ENCODE results near the gene SELENOW.
"Not testable (repeated sequence)": the region's sequence is repeated elsewhere in the genome, so short reads cannot be mapped to it uniquely, and the experiment has no call there.

Gene SELENOW

GRCh38 chr19:47805313-47805712, 26.8 kb downstream of the SELENOW start:
- no peak for DNase-seq (ENCODE audit: low read depth)
- no peak overlapping the region for H3K4me3 ChIP-seq (ENCODE audit: low read depth, low read length)
- in situ Hi-C loops (cut with HindIII; ENCODE audit: low sequenced_read_pairs) = no loop called here
- TF ChIP-seq CTCF (IDR thresholded peaks at IDR 0.05; ENCODE audit: low read depth, low read length, missing control alignments) = no peak

GRCh38 chr19:47806435-47806834, 27.9 kb downstream of the SELENOW start:
- no peak for DNase-seq (ENCODE audit: low read depth)
- no peak overlapping the region for H3K4me3 ChIP-seq (ENCODE audit: low read depth, low read length)
- in situ Hi-C loops (cut with HindIII; ENCODE audit: low sequenced_read_pairs) = no loop called here
- TF ChIP-seq CTCF (IDR thresholded peaks at IDR 0.05; ENCODE audit: low read depth, low read length, missing control alignments) = no peak

GRCh38 chr19:47813304-47813994, 34.9 kb downstream of the SELENOW start:
- peak; percentile 48 for TF ChIP-seq CTCF (IDR thresholded peaks at IDR 0.05; ENCODE audit: low read depth, low read length, missing control alignments)
- no peak overlapping the region for H3K4me3 ChIP-seq (ENCODE audit: low read depth, low read length)
- in situ Hi-C loops (cut with HindIII; ENCODE audit: low sequenced_read_pairs) = no loop called here
- DNase-seq (ENCODE audit: low read depth) = no peak

- no peak overlapping the region for H3K4me3 ChIP-seq (ENCODE audit: low read depth, low read length)
- DNase-seq (ENCODE audit: low read depth) = no peak
- in situ Hi-C loops (cut with HindIII; ENCODE audit: low sequenced_read_pairs) = no loop called here
- TF ChIP-seq CTCF (IDR thresholded peaks at IDR 0.05; ENCODE audit: low read depth, low read length, missing control alignments) = no peak
These were observed 35.5 kb downstream of the SELENOW start for GRCh38 chr19:47813995-47814328.

- H3K4me3 ChIP-seq (ENCODE audit: low read depth, low read length); in situ Hi-C loops (cut with HindIII; ENCODE audit: low sequenced_read_pairs); DNase-seq (ENCODE audit: low read depth): not testable (repeated sequence)
These were observed 37.8 kb downstream of the SELENOW start for GRCh38 chr19:47816270-47816669.

GRCh38 chr19:47818221-47818620, 39.7 kb downstream of the SELENOW start:
- in situ Hi-C loops (cut with HindIII; ENCODE audit: low sequenced_read_pairs); H3K4me3 ChIP-seq (ENCODE audit: low read depth, low read length); DNase-seq (ENCODE audit: low read depth): not testable (repeated sequence)

GRCh38 chr19:47819858-47820257, 41.4 kb downstream of the SELENOW start:
- in situ Hi-C loops (cut with HindIII; ENCODE audit: low sequenced_read_pairs) = no loop called here
- DNase-seq (ENCODE audit: low read depth) = no peak
- no peak for TF ChIP-seq CTCF (IDR thresholded peaks at IDR 0.05; ENCODE audit: low read depth, low read length, missing control alignments)
- H3K4me3 ChIP-seq (ENCODE audit: low read depth, low read length) = no peak overlapping the region

- in situ Hi-C loops (cut with HindIII; ENCODE audit: low sequenced_read_pairs) = no loop called here
- no peak for DNase-seq (ENCODE audit: low read depth)
- no peak for TF ChIP-seq CTCF (IDR thresholded peaks at IDR 0.05; ENCODE audit: low read depth, low read length, missing control alignments)
- no peak overlapping the region for H3K4me3 ChIP-seq (ENCODE audit: low read depth, low read length)
These were observed 41.9 kb downstream of the SELENOW start for GRCh38 chr19:47820410-47820809.
